HG03139 (cell line): ENCODE data around the gene ZNF683.
"Not testable (repeated sequence)": the region's sequence is repeated elsewhere in the genome, so short reads cannot be mapped to it uniquely, and the experiment has no call there.

Experiments used
- ATAC-seq: cut with Tn5 transposase; IDR thresholded peaks from one replicate; pipeline ENCODE4 v1.9.1; 2021; ENCODE audit not compliant: unreplicated experiment

The ZNF683 gene

DNA sequence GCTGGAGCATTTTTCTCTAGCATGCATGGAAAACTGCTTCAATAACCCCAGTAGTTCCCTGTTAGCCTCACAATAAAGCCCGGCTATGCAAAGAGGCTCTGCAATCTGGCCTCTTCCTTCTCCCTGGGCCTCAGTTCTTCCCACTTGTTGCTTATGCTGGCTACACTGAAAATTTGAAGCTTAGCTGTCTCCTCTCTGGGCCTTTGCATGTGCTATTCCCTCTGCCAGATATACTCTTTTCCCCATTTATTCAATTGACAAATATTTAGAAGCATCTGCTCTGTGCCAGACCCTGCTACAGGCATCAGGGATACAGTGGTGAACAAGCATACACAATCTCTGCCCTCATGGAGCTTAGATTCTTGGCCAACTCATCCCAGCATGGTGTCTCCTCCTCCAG lies 33.9 kb downstream of the ZNF683 start:
- ATAC-seq = no peak

DNA sequence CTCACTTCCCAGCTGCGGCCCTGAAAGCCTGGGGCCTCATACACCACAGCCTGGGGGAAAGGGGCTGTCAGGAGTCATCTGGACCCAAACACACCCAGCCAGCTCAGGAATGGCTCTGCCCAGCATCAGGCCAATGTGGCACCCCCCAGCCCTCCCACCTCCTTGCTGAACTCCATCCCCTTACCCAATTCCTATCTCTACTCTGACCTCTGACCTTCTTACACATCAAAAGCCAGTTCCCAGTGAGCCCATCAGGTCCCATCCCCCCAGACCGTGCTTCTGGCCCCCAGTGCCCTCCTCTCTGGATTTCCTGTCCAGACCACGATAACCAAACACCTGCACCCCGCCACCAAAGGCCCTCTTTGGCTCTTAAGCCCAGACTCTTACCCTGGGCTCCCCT lies 34.9 kb downstream of the ZNF683 start:
- ATAC-seq = no peak

GRCh38 chr1:26337206-26337535 lies 35.4 kb downstream of the ZNF683 start:
- ATAC-seq = no peak

DNA sequence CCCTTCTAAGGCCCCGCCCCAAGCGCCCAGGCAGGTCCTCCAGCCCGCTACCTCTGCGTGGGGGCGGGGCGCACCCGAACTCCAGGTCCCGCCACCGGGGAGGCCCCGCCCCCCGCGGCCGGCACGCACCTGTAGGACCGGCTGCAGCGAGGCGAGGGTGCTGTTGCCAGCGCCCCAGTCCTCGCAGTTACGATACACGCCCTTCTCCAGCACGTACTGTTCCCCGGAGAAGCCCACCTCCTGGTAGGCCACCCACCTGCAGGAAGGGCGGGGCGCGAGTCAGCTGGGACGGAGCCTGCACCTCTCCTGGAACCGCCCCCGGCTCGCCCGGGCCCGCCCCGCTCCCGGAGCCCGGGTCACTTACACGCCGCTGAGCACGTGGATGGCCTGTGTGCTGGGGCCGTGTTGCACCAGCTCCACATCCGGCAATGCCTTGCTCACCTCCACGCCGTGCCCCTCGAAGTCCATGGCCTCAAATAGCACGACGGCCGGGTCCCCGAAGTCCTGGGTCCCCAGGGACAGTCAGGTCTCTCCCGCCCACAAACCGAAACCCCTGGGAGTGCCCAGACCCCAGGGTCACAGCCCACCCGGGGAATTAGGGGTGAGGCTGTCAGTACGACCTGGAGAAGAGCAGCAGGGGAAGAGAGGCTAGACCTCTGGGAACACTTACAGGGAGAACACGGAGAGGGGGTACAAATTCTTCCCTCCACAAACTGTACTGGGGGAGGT lies 35.9 kb downstream of the ZNF683 start:
- no peak for ATAC-seq

GRCh38 chr1:26335774-26336476 lies 36.6 kb downstream of the ZNF683 start:
- no peak for ATAC-seq

- not testable (repeated sequence) for ATAC-seq
These were observed 39.2 kb downstream of the ZNF683 start for GRCh38 chr1:26333312-26333711.

DNA sequence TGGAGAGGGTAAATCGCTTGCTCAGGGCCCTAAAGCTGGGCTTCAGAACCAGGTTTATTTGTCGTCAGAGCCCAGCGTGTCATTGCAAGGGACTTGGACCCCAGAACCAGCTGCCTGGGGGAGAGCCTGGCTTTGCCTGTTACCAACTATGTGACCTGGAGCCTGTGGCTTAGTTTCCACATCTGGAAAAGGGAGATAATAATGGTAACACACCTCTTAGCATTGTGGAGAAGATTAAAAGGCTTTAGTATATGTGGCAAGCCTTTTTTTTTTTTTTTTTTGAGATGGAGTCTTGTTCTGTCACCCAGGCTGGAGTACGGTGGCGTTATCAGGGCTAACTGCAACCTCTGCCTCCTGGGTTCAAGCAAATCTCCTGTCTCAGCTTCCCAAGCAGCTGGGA lies 42.3 kb downstream of the ZNF683 start:
- ATAC-seq = no peak

DNA sequence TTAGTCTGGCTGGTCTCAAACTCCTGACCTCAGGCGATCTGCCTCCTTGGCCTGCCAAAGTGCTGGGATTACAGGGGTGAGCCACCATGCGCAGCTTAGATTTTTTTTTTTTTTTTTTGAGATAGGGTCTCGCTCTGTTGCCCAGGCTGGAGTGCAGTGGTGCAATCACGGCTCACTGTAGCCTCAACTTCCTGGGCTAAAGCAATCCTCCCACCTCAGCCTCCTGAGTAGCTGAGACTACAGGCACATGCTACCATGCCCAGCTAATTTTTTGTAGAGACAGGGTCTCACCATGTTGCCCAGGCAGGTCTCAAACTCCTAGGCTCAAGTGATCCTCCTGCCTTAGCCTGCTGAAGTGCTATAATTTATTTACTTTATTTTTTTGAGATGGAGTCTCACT lies 43.2 kb downstream of the ZNF683 start:
- not testable (repeated sequence) for ATAC-seq

GRCh38 chr1:26328597-26328996 lies 44.0 kb downstream of the ZNF683 start:
- no peak for ATAC-seq

DNA sequence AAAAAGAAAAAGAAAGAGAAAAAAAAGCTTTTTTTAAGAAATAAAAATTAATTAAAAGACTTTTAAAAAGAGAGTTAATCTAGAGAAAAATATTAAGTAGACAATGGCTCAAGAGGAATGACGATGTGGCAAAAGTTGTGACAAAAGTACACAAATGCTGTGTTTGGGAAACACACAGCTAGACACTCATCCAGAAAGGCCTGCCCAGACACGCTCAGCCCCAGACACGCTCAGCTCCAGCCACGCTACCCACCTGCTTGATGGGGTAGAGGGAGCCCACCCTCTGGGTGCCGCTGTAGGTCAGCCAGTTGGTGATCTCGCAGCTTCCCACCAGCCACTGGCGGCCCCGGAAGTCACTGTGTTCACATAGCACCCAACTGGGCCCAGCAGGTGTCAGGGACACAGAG lies 44.6 kb downstream of the ZNF683 start:
- ATAC-seq = no peak

DNA sequence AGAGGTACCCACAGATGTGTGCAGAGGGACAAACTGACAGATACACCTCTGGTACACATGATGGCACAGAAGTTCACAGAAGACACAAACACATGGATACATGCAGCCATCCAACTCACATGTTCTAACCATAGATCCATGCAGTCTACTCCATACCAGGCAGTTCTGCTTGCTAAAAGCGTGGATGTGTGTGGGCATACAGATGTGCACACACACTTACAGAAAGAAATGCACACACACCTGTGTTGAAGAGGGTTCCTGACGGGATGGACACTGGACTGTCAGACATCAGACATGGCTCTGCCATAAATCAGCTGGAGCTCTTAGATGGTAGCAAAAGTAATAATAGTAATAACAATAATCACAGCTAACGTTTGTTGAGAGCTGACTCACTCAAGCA lies 48.0 kb downstream of the ZNF683 start:
- no peak for ATAC-seq

DNA sequence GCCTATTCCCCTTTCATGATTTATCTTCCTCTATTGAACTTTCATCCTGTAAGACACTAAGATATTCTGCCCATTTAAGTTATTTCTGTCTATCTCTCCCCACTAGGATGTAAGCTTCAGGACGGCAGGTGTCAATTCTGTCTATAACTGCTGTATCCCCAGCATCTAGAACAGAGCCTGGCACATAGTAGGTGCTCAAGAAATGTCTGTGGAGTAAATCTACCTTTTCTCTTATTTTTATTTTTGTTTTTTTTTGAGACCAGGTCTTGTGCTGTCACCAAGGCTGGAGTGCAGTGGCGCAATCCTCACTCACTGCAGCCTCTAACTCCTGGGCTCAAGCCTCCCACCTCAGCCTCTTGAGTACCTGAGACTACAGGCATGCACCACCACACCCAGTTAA lies 49.2 kb downstream of the ZNF683 start:
- ATAC-seq = no peak

DNA sequence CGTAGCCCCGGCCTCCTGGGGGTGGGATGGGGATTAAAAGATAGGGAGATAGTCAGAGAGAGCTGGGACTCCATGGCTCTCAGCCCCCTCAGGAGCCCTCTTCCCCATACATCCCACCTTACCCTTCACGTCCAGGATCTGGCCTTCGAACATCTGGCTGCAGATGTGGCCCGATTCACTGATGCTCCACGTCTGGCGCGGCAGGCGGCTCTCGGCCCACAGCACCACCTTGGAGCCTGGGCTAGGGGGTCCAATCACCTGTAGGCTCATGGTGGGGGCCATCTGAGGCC lies 50.6 kb downstream of the ZNF683 start:
- ATAC-seq = no peak

- no peak for ATAC-seq
These were observed 51.1 kb downstream of the ZNF683 start for GRCh38 chr1:26321315-26322041.

DNA sequence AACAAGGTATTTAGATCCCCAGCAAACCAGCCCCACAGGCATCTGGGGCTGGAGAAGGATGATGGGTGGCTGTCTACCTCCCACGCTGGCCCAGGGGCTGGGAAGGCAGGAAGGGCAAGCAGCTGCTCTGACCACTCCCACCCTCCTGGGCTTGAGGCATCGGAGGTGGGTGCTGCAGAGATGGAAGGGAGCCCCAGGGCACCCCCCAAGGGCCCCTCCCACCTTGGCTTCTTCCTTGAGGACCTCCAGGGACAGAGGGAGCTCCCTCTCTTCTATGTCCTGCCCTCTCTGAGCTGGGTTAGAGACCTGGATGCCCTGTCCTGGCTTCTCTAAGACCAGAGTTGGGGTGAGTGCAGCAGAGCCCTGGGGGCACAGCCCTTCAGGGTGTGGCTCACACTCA lies 51.7 kb downstream of the ZNF683 start:
- no peak for ATAC-seq

- no peak for ATAC-seq
These were observed 54.0 kb downstream of the ZNF683 start for GRCh38 chr1:26318338-26319064.

DNA sequence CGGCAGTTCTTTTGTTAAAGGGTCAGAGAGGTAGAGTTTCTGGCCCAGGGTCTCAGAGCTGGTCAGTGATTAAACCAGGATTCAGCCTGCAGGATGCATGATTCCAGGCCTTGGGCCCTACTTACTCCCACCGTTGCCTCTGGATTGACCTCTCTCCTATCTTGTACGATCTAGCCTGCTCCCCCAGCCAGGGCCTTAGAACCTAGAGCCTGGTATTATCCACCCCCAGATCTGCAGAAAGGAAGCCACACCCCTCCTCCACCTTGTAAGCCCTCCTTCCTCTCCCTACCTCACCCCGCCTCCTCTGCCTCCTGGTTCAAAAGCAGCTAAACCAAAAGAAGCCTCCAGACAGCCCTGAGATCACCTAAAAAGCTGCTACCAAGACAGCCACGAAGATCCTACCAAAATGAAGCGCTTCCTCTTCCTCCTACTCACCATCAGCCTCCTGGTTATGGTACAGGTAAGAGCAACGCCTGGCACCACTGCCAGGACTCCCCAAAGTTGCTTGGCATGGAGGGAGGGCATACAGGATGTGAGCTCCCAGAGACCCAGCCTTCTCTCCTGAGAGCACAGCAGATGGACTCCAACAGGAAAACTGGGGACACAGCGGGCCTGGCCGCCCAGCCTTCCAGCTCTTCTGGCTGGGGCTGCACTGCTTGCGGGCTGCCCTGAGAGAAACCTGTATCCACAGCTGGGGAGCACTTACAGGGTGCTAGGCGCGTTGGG lies 54.8 kb downstream of the ZNF683 start, which contains the start of gene CD52:
CD52 (plus strand) TSS at position 347 of the 726 bp plus-strand sequence; CDS start at position 407, 60 bp downstream.
- no peak for ATAC-seq

- no peak for ATAC-seq
These were observed 55.4 kb downstream of the ZNF683 start for GRCh38 chr1:26317146-26317545.

- ATAC-seq = no peak
These were observed 56.4 kb downstream of the ZNF683 start for GRCh38 chr1:26315874-26316850.

GRCh38 chr1:26314501-26314900 lies 58.0 kb downstream of the ZNF683 start:
- ATAC-seq = no peak
